GM19467 (cell line): ENCODE measurements around the gene PCDHB12.

Source experiments
- ATAC-seq: cut with Tn5 transposase; IDR thresholded peaks from one replicate; pipeline ENCODE4 v1.9.1; 2021; ENCODE audit warnings: mild to moderate bottlenecking, moderate library complexity; ENCODE audit not compliant: unreplicated experiment

PCDHB12 gene

GRCh38 chr5:141260458-141261237, 52.1 kb downstream of the PCDHB12 start:
- no peak for ATAC-seq

- ATAC-seq = no peak
Measured at GRCh38 chr5:141261238-141261546, 52.7 kb downstream of the PCDHB12 start.
